Measurements from ENCODE around the gene UBE2J2. TPM values are rescaled to one million over a fixed set of nuclear protein-coding genes. Genes with fewer than 3 reads are reported as not detected.

UBE2J2 gene
- total and polyA plus RNA-seq, 2 of the 8 experiments (the other 6 are each of a cell fraction or from before 2014, with no cell fraction given): 33.6 to 67.9 TPM

- TF ChIP-seq TBP (IDR thresholded peaks at IDR 0.05; ENCODE audit: low read depth, low read length) (no peak), TAF1 (IDR thresholded peaks at IDR 0.05; ENCODE audit: low read depth, low read length) (no peak), RAD21 (IDR thresholded peaks at IDR 0.05 in 1 of 2, conservative IDR thresholded peaks at IDR 0.05 in 1 of 2; ENCODE audit: low read depth in 2 of 2, low read length in 2 of 2) (no peak)
These were observed 49.3 kb upstream of the UBE2J2 start (continued) for GRCh38 chr1:1322952-1323351.

Data from H1 (cell line).